ENCODE data around the gene CDK8. TPM values are rescaled to one million over a fixed set of nuclear protein-coding genes. Genes with fewer than 3 reads are reported as not detected.

CDK8 gene
- total and polyA plus RNA-seq, 8 donors, result 9.4 to 48.4 (median 13.1) TPM

GRCh38 chr13:26254583-26255111 is 718 bp downstream of the CDK8 start:
- TF ChIP-seq POLR2AphosphoS5 (IDR thresholded peaks at IDR 0.05) (peak in 2 of 3 donors; percentile 9 to 19), EP300 (IDR thresholded peaks at IDR 0.05) (no peak)
- H3K4me3 ChIP-seq, result peak overlapping the region; percentile 83 to 97 (median 88)
- no peaks in the 10 kb centered on the region for H3K36me3 ChIP-seq
- H3K27me3 ChIP-seq, result peaks cover 0 to 4% (median 0%) of the 10 kb centered on the region in 3 donors
- 0 to 1% (median 1%) methylated on average over 25 to 35 of the region's 35 CpGs for WGBS, 5 donors
- H3K4me1 ChIP-seq, result peaks cover 8 to 41% (median 25%) of the 10 kb centered on the region in 4 donors
- intact Hi-C loops (cut with DNase I; ENCODE audit: low total_unique reads), result no loop called here
- H3K9me3 ChIP-seq, result no peaks in the 10 kb centered on the region
- peak overlapping the region; percentile 92 to 100 (median 94) for H3K27ac ChIP-seq
- DNase-seq, result peak; percentile 73 to 80

GRCh38 chr13:26255115-26255514 is 1.2 kb downstream of the CDK8 start:
- Histone ChIP-seq H3K4me3 (peak overlapping the region; percentile 83 to 97 (median 88)), H3K9me3 (no peaks in the 10 kb centered on the region), H3K27me3 (peaks cover 0 to 4% (median 0%) of the 10 kb centered on the region in 3 donors), H3K27ac (peak overlapping the region; percentile 92 to 100 (median 94)), H3K4me1 (peaks cover 8 to 41% (median 26%) of the 10 kb centered on the region in 4 donors), H3K36me3 (no peaks in the 10 kb centered on the region)
- intact Hi-C loops (cut with DNase I; ENCODE audit: low total_unique reads), result no loop called here
- TF ChIP-seq POLR2A (IDR thresholded peaks at IDR 0.05) (no peak), POLR2AphosphoS5 (IDR thresholded peaks at IDR 0.05) (no peak), EP300 (IDR thresholded peaks at IDR 0.05) (no peak), CTCF (IDR thresholded peaks at IDR 0.05) (no peak)
- no peak for DNase-seq
- 1 to 5% (median 4%) methylated on average over 7 of the region's 7 CpGs for WGBS, 5 donors

- 39 to 55% (median 47%) methylated on average over 10 of the region's 10 CpGs for WGBS, 5 donors
- H3K27me3 ChIP-seq, result no peaks in the 10 kb centered on the region
- peaks cover 8 to 47% (median 30%) of the 10 kb centered on the region in 4 donors for H3K4me1 ChIP-seq
- intact Hi-C loops (cut with DNase I; ENCODE audit: low total_unique reads), result no loop called here
- TF ChIP-seq POLR2AphosphoS5 (IDR thresholded peaks at IDR 0.05) (no peak), CTCF (IDR thresholded peaks at IDR 0.05) (peak in 1 of 7 experiments; percentile 16), POLR2A (IDR thresholded peaks at IDR 0.05) (no peak)
- no peaks in the 10 kb centered on the region for H3K36me3 ChIP-seq
- H3K27ac ChIP-seq, result no peak overlapping the region
- no peaks in the 10 kb centered on the region for H3K9me3 ChIP-seq
- DNase-seq, result peak in 1 of 2 donors; percentile 28
- H3K4me3 ChIP-seq, result peak overlapping the region in 3 of 4 donors; percentile 83 to 92 (median 85)
Measured at GRCh38 chr13:26255691-26256277, 1.9 kb downstream of the CDK8 start.

- Histone ChIP-seq H3K36me3 (no peaks in the 10 kb centered on the region), H3K4me1 (peaks cover 8 to 55% (median 34%) of the 10 kb centered on the region in 4 donors), H3K4me3 (no peak overlapping the region), H3K27ac (no peak overlapping the region), H3K9me3 (no peaks in the 10 kb centered on the region), H3K27me3 (no peaks in the 10 kb centered on the region)
- intact Hi-C loops (cut with DNase I; ENCODE audit: low total_unique reads), result no loop called here
- WGBS, 5 donors, result 39 to 58% (median 49%) methylated on average over 2 of the region's 2 CpGs
- DNase-seq, result no peak
- no peak for TF ChIP-seq CTCF (IDR thresholded peaks at IDR 0.05)
- no peak for TF ChIP-seq POLR2A (IDR thresholded peaks at IDR 0.05)
- no peak for TF ChIP-seq EP300 (IDR thresholded peaks at IDR 0.05)
- TF ChIP-seq POLR2AphosphoS5 (IDR thresholded peaks at IDR 0.05), result no peak
Measured at GRCh38 chr13:26257049-26257448, 3.1 kb downstream of the CDK8 start.

GRCh38 chr13:26259634-26260033 is 5.7 kb downstream of the CDK8 start:
- 82 to 90% (median 86%) methylated on average over 3 of the region's 3 CpGs for WGBS, 5 donors
- H3K4me1 ChIP-seq, result peaks cover 8 to 54% (median 32%) of the 10 kb centered on the region in 4 donors
- no peaks in the 10 kb centered on the region for H3K27me3 ChIP-seq
- no peak overlapping the region for H3K27ac ChIP-seq
- no peaks in the 10 kb centered on the region for H3K36me3 ChIP-seq
- no peak for TF ChIP-seq POLR2AphosphoS5 (IDR thresholded peaks at IDR 0.05)
- TF ChIP-seq EP300 (IDR thresholded peaks at IDR 0.05), result no peak
- no peak for TF ChIP-seq POLR2A (IDR thresholded peaks at IDR 0.05)
- no peak for TF ChIP-seq CTCF (IDR thresholded peaks at IDR 0.05)
- no peak overlapping the region for H3K4me3 ChIP-seq
- H3K9me3 ChIP-seq, result no peaks in the 10 kb centered on the region
- intact Hi-C loops (cut with DNase I; ENCODE audit: low total_unique reads), result no loop called here
- DNase-seq, result no peak
